GM23338 (cell line): ENCODE data around the gene KIF17. TPM values are rescaled to one million over a fixed set of nuclear protein-coding genes. Genes with fewer than 3 reads are reported as not detected.
A peak's percentile ranks its signal among the peaks of the same experiment; 100 is the strongest.

Experiments
- ATAC-seq: fragments of 200-7000 bp; cut with Tn5 transposase; 3 replicates; pipeline ENCODE4 v1.9.1; 2020
- DNase-seq: peaks from one replicate; pipeline ENCODE4 v3.0.0-alpha.2; 2015; ENCODE audit warnings: low spot score
- H2AFZ ChIP-seq: fragments of 200-600 bp; sonication (generic); 2 replicates; pipeline ENCODE4 v1.8.0; 2016; ENCODE audit warnings: antibody characterized with exemption, mild to moderate bottlenecking, moderate library complexity
- H3F3A ChIP-seq: fragments of 200-600 bp; sonication (generic); replicated peaks from 2 replicates; pipeline ENCODE4 v1.8.0; 2017; ENCODE audit warnings: antibody characterized with exemption, mixed run types, low read depth
- H3K27ac ChIP-seq: fragments of 200-600 bp; sonication (generic); 2 replicates; pipeline ENCODE4 v1.6.1; 2016; ENCODE audit warnings: low read depth
- H3K27me3 ChIP-seq: fragments of 200-600 bp; sonication (generic); 2 replicates; pipeline ENCODE4 v1.8.0; 2016; ENCODE audit warnings: mild to moderate bottlenecking, mixed run types, moderate library complexity; ENCODE audit not compliant: insufficient read depth
- H3K36me3 ChIP-seq: fragments of 200-600 bp; sonication (generic); 2 replicates; pipeline ENCODE4 v1.8.0; 2016; ENCODE audit warnings: mild to moderate bottlenecking; ENCODE audit not compliant: insufficient read depth
- H3K4me1 ChIP-seq: fragments of 200-600 bp; sonication (generic); 2 replicates; pipeline ENCODE4 v1.8.0; 2016; ENCODE audit warnings: mild to moderate bottlenecking, moderate library complexity; ENCODE audit not compliant: insufficient read depth
- H3K4me2 ChIP-seq: fragments of 200-600 bp; sonication (generic); 2 replicates; pipeline ENCODE4 v1.7.1; 2017; ENCODE audit warnings: mixed run types
- H3K4me3 ChIP-seq: fragments of 200-600 bp; sonication (generic); 2 replicates; pipeline ENCODE4 v1.6.1; 2016; ENCODE audit warnings: mixed run types
- H3K79me2 ChIP-seq: fragments of 200-600 bp; sonication (generic); replicated peaks from 2 replicates; pipeline ENCODE4 v1.8.0; 2017; ENCODE audit warnings: mild to moderate bottlenecking; ENCODE audit not compliant: insufficient read depth
- H3K9me2 ChIP-seq: fragments of 200-600 bp; sonication (generic); 2 replicates; pipeline ENCODE4 v1.8.0; 2017; ENCODE audit not compliant: insufficient read depth
- H4K20me1 ChIP-seq: fragments of 200-600 bp; sonication (generic); replicated peaks from 2 replicates; pipeline ENCODE4 v1.8.0; 2017; ENCODE audit warnings: mild to moderate bottlenecking; ENCODE audit not compliant: insufficient read depth
- H3K27ac Mint-ChIP-seq: 2 replicates; pipeline ENCODE4 v1.8.0; 2020; ENCODE audit warnings: inconsistent platforms, mild to moderate bottlenecking, moderate library complexity, mixed read lengths
- H3K27me3 Mint-ChIP-seq: 3 replicates; pipeline ENCODE4 v1.8.0; 2022; ENCODE audit warnings: low read depth, mild to moderate bottlenecking, moderate library complexity, mixed read lengths, inconsistent platforms; ENCODE audit not compliant: insufficient read depth, poor library complexity
- H3K36me3 Mint-ChIP-seq: 3 replicates; pipeline ENCODE4 v1.8.0; 2021; ENCODE audit warnings: low read depth, mild to moderate bottlenecking, inconsistent platforms, moderate library complexity, mixed read lengths
- H3K4me1 Mint-ChIP-seq: 3 replicates; pipeline ENCODE4 v1.8.0; 2020; ENCODE audit warnings: mild to moderate bottlenecking, inconsistent platforms, mixed read lengths
- H3K4me3 Mint-ChIP-seq: 3 replicates; pipeline ENCODE4 v1.8.0; 2021; ENCODE audit warnings: moderate library complexity, mild to moderate bottlenecking, inconsistent platforms, mixed read lengths
- H3K9me3 Mint-ChIP-seq: 3 replicates; pipeline ENCODE4 v1.8.0; 2020; ENCODE audit warnings: moderate library complexity, mild to moderate bottlenecking, inconsistent platforms, mixed read lengths
- CREB1 ChIP-seq: fragments of 250-450 bp; sonication (Bioruptor Pico); IDR thresholded peaks from 2 replicates; pipeline ENCODE4 v1.5.0; 2020; ENCODE audit warnings: low read depth, mild to moderate bottlenecking, moderate library complexity
- EZH2 ChIP-seq: fragments of 200-600 bp; sonication (generic); IDR thresholded peaks from one replicate; pipeline ENCODE4 v1.8.0; 2017; ENCODE audit warnings: antibody characterized with exemption, mild to moderate bottlenecking, low read depth; ENCODE audit not compliant: unreplicated experiment
- JUNB ChIP-seq: IDR thresholded peaks from one replicate; pipeline ENCODE4 v1.6.1; 2016; ENCODE audit warnings: antibody characterized with exemption; ENCODE audit not compliant: unreplicated experiment
- POLR2AphosphoS5 ChIP-seq: IDR thresholded peaks from 2 replicates; pipeline ENCODE4 v1.6.1; 2016; ENCODE audit warnings: antibody characterized with exemption, low read depth
- polyA plus RNA-seq: library from polyadenylated mRNA; unstranded; fragments of >200 nt; fragmentation: Nextera tagmentation; extraction: Ambion mirVana; gene quantifications from 2 replicates; pipeline ENCODE4 v1.2.1, GENCODE V29; 2016
- total RNA-seq: library from RNA; depleted of rRNA; stranded (reverse); fragments of >200 nt; shearing (Covaris generic); gene quantifications from 2 replicates; pipeline ENCODE4 v1.2.3, GENCODE V29; 2014
- TF ChIP-seq, protein P1 (sequence below): fragments of 250-450 bp; sonication (Bioruptor Pico); IDR thresholded peaks from 2 replicates; pipeline ENCODE4 v1.5.0; 2020; ENCODE audit warnings: mild to moderate bottlenecking, moderate library complexity
- TF ChIP-seq, protein P2 (sequence below): IDR thresholded peaks from one replicate; pipeline ENCODE4 v1.6.1; 2018; ENCODE audit warnings: antibody characterized with exemption; ENCODE audit not compliant: unreplicated experiment

KIF17 gene
- total and polyA plus RNA-seq, 2 experiments from 2014 or later, result 5.9 to 18.6 TPM

DNA sequence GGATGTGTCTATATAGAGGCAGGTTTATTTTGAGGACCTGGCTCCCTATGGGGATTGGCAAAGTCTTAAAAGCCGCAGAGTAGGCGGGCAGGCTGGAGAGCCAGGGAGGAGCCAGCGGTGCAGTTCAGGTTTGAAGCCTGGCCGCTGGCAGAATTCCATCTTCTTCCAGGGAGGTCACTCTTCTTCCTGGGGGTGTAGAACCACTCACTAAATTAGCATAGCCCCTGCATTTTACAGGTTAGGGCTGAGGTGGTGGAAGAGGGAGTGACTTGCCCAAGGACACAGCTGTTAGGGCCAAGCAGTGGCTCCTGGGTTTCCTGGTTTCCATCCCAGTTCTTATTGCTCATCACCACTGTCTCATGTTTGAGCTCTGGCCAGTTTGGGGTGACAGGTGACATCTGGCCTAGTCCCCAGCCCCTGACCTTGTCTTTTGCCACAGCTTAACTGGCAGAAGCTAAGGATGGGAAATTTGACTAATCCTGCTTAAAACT, 83.2 kb downstream of the KIF17 start (continued):
- TF ChIP-seq, protein P1, sequence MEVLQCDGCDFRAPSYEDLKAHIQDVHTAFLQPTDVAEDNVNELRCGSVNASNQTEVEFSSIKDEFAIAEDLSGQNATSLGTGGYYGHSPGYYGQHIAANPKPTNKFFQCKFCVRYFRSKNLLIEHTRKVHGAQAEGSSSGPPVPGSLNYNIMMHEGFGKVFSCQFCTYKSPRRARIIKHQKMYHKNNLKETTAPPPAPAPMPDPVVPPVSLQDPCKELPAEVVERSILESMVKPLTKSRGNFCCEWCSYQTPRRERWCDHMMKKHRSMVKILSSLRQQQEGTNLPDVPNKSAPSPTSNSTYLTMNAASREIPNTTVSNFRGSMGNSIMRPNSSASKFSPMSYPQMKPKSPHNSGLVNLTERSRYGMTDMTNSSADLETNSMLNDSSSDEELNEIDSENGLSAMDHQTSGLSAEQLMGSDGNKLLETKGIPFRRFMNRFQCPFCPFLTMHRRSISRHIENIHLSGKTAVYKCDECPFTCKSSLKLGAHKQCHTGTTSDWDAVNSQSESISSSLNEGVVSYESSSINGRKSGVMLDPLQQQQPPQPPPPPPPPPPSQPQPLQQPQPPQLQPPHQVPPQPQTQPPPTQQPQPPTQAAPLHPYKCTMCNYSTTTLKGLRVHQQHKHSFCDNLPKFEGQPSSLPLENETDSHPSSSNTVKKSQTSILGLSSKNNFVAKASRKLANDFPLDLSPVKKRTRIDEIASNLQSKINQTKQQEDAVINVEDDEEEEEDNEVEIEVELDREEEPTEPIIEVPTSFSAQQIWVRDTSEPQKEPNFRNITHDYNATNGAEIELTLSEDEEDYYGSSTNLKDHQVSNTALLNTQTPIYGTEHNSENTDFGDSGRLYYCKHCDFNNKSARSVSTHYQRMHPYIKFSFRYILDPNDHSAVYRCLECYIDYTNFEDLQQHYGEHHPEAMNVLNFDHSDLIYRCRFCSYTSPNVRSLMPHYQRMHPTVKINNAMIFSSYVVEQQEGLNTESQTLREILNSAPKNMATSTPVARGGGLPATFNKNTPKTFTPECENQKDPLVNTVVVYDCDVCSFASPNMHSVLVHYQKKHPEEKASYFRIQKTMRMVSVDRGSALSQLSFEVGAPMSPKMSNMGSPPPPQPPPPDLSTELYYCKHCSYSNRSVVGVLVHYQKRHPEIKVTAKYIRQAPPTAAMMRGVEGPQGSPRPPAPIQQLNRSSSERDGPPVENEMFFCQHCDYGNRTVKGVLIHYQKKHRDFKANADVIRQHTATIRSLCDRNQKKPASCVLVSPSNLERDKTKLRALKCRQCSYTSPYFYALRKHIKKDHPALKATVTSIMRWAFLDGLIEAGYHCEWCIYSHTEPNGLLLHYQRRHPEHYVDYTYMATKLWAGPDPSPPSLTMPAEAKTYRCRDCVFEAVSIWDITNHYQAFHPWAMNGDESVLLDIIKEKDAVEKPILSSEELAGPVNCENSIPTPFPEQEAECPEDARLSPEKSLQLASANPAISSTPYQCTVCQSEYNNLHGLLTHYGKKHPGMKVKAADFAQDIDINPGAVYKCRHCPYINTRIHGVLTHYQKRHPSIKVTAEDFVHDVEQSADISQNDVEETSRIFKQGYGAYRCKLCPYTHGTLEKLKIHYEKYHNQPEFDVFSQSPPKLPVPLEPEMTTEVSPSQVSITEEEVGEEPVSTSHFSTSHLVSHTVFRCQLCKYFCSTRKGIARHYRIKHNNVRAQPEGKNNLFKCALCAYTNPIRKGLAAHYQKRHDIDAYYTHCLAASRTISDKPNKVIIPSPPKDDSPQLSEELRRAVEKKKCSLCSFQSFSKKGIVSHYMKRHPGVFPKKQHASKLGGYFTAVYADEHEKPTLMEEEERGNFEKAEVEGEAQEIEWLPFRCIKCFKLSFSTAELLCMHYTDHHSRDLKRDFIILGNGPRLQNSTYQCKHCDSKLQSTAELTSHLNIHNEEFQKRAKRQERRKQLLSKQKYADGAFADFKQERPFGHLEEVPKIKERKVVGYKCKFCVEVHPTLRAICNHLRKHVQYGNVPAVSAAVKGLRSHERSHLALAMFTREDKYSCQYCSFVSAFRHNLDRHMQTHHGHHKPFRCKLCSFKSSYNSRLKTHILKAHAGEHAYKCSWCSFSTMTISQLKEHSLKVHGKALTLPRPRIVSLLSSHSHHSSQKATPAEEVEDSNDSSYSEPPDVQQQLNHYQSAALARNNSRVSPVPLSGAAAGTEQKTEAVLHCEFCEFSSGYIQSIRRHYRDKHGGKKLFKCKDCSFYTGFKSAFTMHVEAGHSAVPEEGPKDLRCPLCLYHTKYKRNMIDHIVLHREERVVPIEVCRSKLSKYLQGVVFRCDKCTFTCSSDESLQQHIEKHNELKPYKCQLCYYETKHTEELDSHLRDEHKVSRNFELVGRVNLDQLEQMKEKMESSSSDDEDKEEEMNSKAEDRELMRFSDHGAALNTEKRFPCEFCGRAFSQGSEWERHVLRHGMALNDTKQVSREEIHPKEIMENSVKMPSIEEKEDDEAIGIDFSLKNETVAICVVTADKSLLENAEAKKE (CRISPR knock-in tag), result no peak

DNA sequence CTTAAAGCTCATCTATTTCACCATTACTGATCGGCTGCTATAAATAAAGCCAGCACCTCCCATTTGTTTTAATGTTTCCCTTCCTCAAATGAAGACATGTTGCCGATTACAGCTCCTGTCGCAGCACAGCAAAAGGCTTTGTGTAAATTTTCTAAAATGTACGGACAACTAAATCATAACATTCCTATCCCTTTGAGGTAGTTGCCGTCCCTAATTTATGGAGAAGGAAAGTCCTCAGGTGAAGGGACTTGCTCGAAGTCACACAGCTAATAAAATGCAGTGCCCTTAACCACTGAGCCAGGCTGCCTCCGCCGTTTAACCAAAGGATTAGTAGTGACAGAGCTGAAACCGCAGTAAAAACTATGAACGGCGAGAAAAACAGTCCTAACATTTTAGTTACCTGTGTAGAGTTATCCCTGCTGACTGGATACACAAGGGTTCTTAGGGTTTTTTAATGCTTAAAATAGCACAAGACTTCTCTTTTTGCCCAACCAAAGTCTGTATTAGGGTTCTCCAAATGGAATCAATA, 83.7 kb downstream of the KIF17 start:
- Histone ChIP-seq H3K27me3 (no peaks in the 10 kb centered on the region), H3F3A (no peaks in the 10 kb centered on the region), H3K4me2 (peak overlapping the region; percentile 81), H3K36me3 (0 out of 2 replicates have a peak, but pooled peaks cover 3% of the 10 kb centered on the region), H2AFZ (peak overlapping the region; percentile 82), H3K4me3 (peak overlapping the region; percentile 68), H4K20me1 (no peaks in the 10 kb centered on the region), H3K9me2 (no peaks in the 10 kb centered on the region), H3K27ac (peak overlapping the region; percentile 72), H3K79me2 (no peaks in the 10 kb centered on the region), H3K4me1 (peaks cover 4% of the 10 kb centered on the region)
- peak; percentile 46 for DNase-seq
- Mint-ChIP-seq H3K4me1 (peaks cover 3% of the 10 kb centered on the region; the same call in 1 of the 3 replicates), H3K4me3 (peak overlapping the region; percentile 87), H3K27ac (peak overlapping the region; percentile 94), H3K9me3 (peaks cover 8% of the 10 kb centered on the region), H3K27me3 (peaks cover 18% of the 10 kb centered on the region), H3K36me3 (peaks cover 3% of the 10 kb centered on the region)
- peak; percentile 15 for ATAC-seq
- TF ChIP-seq CREB1 (CRISPR knock-in tag), result no peak
- no peak for TF ChIP-seq POLR2AphosphoS5
- TF ChIP-seq, protein P2, sequence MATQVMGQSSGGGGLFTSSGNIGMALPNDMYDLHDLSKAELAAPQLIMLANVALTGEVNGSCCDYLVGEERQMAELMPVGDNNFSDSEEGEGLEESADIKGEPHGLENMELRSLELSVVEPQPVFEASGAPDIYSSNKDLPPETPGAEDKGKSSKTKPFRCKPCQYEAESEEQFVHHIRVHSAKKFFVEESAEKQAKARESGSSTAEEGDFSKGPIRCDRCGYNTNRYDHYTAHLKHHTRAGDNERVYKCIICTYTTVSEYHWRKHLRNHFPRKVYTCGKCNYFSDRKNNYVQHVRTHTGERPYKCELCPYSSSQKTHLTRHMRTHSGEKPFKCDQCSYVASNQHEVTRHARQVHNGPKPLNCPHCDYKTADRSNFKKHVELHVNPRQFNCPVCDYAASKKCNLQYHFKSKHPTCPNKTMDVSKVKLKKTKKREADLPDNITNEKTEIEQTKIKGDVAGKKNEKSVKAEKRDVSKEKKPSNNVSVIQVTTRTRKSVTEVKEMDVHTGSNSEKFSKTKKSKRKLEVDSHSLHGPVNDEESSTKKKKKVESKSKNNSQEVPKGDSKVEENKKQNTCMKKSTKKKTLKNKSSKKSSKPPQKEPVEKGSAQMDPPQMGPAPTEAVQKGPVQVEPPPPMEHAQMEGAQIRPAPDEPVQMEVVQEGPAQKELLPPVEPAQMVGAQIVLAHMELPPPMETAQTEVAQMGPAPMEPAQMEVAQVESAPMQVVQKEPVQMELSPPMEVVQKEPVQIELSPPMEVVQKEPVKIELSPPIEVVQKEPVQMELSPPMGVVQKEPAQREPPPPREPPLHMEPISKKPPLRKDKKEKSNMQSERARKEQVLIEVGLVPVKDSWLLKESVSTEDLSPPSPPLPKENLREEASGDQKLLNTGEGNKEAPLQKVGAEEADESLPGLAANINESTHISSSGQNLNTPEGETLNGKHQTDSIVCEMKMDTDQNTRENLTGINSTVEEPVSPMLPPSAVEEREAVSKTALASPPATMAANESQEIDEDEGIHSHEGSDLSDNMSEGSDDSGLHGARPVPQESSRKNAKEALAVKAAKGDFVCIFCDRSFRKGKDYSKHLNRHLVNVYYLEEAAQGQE, result no peak
- no peak for TF ChIP-seq JUNB
- no peak for TF ChIP-seq EZH2
